Activated naive CD8-positive, alpha-beta T cell treated with anti-CD3 and anti-CD28 coated beads for 36 hours (primary cell): Measurements from ENCODE around the gene IL21R. TPM values are rescaled to one million over a fixed set of nuclear protein-coding genes. Genes with fewer than 3 reads are reported as not detected.
"Not testable (repeated sequence)": the region's sequence is repeated elsewhere in the genome, so short reads cannot be mapped to it uniquely, and the experiment has no call there.

Experiments used
- DNase-seq: peaks from one replicate; pipeline ENCODE4 v3.0.0; 2021
- H3K27ac Mint-ChIP-seq: one replicate; pipeline ENCODE4 v1.8.0; 2022; ENCODE audit warnings: mild to moderate bottlenecking, moderate library complexity, mixed read lengths
- H3K27me3 Mint-ChIP-seq: one replicate; pipeline ENCODE4 v1.8.0; 2022; ENCODE audit warnings: mild to moderate bottlenecking, mixed read lengths
- H3K36me3 Mint-ChIP-seq: one replicate; pipeline ENCODE4 v1.8.0; 2021; ENCODE audit warnings: mild to moderate bottlenecking, mixed read lengths
- H3K4me1 Mint-ChIP-seq: one replicate; pipeline ENCODE4 v1.8.0; 2021; ENCODE audit warnings: mixed read lengths
- H3K4me3 Mint-ChIP-seq: one replicate; pipeline ENCODE4 v1.8.0; 2022; ENCODE audit warnings: mild to moderate bottlenecking, moderate library complexity, mixed read lengths
- H3K9me3 Mint-ChIP-seq: one replicate; pipeline ENCODE4 v1.8.0; 2022; ENCODE audit warnings: mixed read lengths
- total RNA-seq, 2 experiments: library from RNA; stranded (reverse); gene quantifications; one replicate each; pipeline ENCODE4 v1.2.3, GENCODE V29; 2021

Gene IL21R
- total RNA-seq, 2 experiments from 2014 or later, result 99.3 to 99.5 TPM

DNA sequence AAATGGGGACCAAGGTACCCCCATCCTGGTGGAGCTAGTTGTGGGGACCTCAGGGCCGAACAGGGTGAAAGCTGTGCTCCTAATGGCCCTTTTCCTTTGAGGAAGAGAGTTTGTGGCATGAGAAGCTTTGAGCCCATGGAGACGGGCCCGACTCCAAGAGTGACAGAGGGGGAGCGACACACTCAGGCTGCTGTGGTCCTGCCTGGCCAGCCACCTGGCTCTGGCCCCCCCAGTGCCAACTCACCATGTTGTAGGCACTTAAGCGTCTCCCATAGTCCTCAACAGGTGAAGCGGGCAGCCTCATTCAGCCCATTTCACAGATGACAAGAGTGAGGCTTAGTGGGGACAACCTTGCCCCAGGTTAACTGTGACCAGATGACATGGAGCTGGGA lies 1.6 kb downstream of the IL21R start:
- Mint-ChIP-seq H3K9me3 (peaks cover 6% of the 10 kb centered on the region), H3K4me1 (peaks cover 63% of the 10 kb centered on the region), H3K27me3 (no peaks in the 10 kb centered on the region), H3K27ac (peak overlapping the region; percentile 98), H3K4me3 (peak overlapping the region; percentile 98), H3K36me3 (peaks cover 66% of the 10 kb centered on the region)
- DNase-seq, result no peak

- Mint-ChIP-seq H3K4me3 (peak overlapping the region; percentile 98), H3K27me3 (no peaks in the 10 kb centered on the region), H3K9me3 (peaks cover 5% of the 10 kb centered on the region), H3K4me1 (peaks cover 61% of the 10 kb centered on the region), H3K27ac (peak overlapping the region; percentile 98), H3K36me3 (peaks cover 71% of the 10 kb centered on the region)
- peak; percentile 38 for DNase-seq
Measured at GRCh38 chr16:27404163-27404823, 2.3 kb downstream of the IL21R start.

- no peaks in the 10 kb centered on the region for H3K27me3 Mint-ChIP-seq
- H3K9me3 Mint-ChIP-seq, result peaks cover 4% of the 10 kb centered on the region
- DNase-seq, result peak; percentile 84
- peaks cover 83% of the 10 kb centered on the region for H3K36me3 Mint-ChIP-seq
- peak overlapping the region; percentile 98 for H3K27ac Mint-ChIP-seq
- peak overlapping the region; percentile 98 for H3K4me3 Mint-ChIP-seq
- peaks cover 58% of the 10 kb centered on the region for H3K4me1 Mint-ChIP-seq
Measured at GRCh38 chr16:27405546-27406451, 3.8 kb downstream of the IL21R start.

DNA sequence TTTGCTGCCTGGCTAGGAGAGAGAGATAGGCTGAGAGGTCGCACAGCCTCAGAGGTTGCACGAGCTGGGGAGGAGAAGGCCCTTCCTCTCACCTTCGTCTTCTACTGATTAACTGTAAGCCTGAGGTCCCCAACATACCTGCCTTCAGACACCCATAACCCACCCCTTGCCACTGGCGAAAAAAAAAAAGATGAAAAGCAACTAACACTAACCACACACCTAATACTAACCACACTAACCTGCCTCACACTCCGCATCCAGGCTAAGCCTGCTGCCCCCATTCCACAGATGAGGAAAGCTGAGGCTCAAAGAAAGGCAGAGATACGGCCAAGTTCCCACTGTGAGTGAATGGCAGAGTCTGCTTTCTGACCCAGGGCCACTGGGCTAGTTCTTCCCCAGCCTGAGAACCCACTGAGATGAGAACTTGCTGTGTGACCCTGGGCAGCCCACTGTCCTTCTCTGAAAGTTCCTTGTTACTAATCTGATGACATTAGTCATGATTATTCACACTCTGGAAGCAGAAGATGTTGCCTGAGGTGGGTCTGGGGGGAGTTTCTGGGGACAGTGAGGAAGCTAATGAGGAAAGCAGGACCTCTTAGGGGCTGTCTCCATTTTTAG lies 4.6 kb downstream of the IL21R start:
- DNase-seq, result no peak
- H3K4me3 Mint-ChIP-seq, result peak overlapping the region; percentile 98
- H3K27me3 Mint-ChIP-seq, result no peaks in the 10 kb centered on the region
- peaks cover 91% of the 10 kb centered on the region for H3K36me3 Mint-ChIP-seq
- H3K27ac Mint-ChIP-seq, result peak overlapping the region; percentile 98
- H3K4me1 Mint-ChIP-seq, result peaks cover 55% of the 10 kb centered on the region
- H3K9me3 Mint-ChIP-seq, result peaks cover 9% of the 10 kb centered on the region

GRCh38 chr16:27407133-27407532 lies 5.2 kb downstream of the IL21R start:
- Mint-ChIP-seq H3K27ac (peak overlapping the region; percentile 98), H3K4me3 (peak overlapping the region; percentile 98), H3K27me3 (no peaks in the 10 kb centered on the region)

DNA sequence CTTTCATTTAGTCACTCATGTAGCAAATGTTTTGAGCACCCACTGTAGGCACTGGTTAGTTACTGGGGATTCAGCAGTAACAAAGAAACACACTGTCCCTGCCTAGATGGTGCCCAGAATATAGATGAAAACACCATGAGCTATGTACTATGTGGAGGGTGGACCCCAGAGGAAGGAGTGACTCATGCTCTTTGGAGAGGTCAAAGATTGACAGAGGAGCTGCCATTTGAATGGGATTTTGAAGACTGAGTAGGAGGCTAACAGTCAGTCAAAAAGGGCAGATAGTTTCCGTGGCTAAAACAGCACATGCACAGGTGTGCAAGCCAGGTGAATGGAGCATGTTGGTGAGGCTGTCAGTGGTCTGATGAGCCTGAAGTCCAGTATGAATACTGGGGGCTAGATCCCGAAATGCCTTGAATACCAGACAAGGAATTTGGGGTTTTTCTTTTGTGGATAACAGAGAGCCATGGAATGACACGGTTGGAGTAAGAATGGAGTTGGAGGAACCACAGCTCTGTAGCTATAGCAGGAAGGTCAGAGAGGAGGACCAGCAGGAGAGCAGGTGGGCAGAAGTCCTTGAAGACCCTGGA lies 6.1 kb downstream of the IL21R start:
- DNase-seq, result peak; percentile 69
- H3K27me3 Mint-ChIP-seq, result no peaks in the 10 kb centered on the region
- H3K9me3 Mint-ChIP-seq, result peaks cover 24% of the 10 kb centered on the region
- H3K27ac Mint-ChIP-seq, result peak overlapping the region; percentile 98
- H3K4me3 Mint-ChIP-seq, result peak overlapping the region; percentile 98
- peaks cover 94% of the 10 kb centered on the region for H3K36me3 Mint-ChIP-seq
- peaks cover 65% of the 10 kb centered on the region for H3K4me1 Mint-ChIP-seq

More at GRCh38 chr16:27407133-27407532, 5.2 kb downstream of the IL21R start:
- Mint-ChIP-seq H3K36me3 (peaks cover 94% of the 10 kb centered on the region), H3K9me3 (peaks cover 14% of the 10 kb centered on the region), H3K4me1 (peaks cover 57% of the 10 kb centered on the region)
- DNase-seq, result no peak

GRCh38 chr16:27408602-27409031 lies 6.6 kb downstream of the IL21R start:
- peak overlapping the region; percentile 98 for H3K27ac Mint-ChIP-seq
- H3K9me3 Mint-ChIP-seq, result peaks cover 27% of the 10 kb centered on the region
- H3K4me1 Mint-ChIP-seq, result peaks cover 70% of the 10 kb centered on the region
- H3K36me3 Mint-ChIP-seq, result peaks cover 94% of the 10 kb centered on the region
- peak overlapping the region; percentile 98 for H3K4me3 Mint-ChIP-seq
- DNase-seq, result no peak
- no peaks in the 10 kb centered on the region for H3K27me3 Mint-ChIP-seq

- Mint-ChIP-seq H3K4me1 (peaks cover 73% of the 10 kb centered on the region), H3K9me3 (peaks cover 29% of the 10 kb centered on the region), H3K27ac (peak overlapping the region; percentile 74), H3K36me3 (peaks cover 92% of the 10 kb centered on the region), H3K4me3 (peak overlapping the region; percentile 69)
- DNase-seq, H3K27me3 Mint-ChIP-seq: not testable (repeated sequence)
Measured at GRCh38 chr16:27409958-27410357, 8.0 kb downstream of the IL21R start.

GRCh38 chr16:27410761-27411160 lies 8.8 kb downstream of the IL21R start:
- Mint-ChIP-seq H3K27me3 (no peaks in the 10 kb centered on the region), H3K36me3 (peaks cover 93% of the 10 kb centered on the region), H3K4me3 (peak overlapping the region; percentile 69), H3K9me3 (peaks cover 32% of the 10 kb centered on the region), H3K4me1 (peaks cover 77% of the 10 kb centered on the region), H3K27ac (peak overlapping the region; percentile 74)
- DNase-seq, result no peak

GRCh38 chr16:27413956-27414355 lies 12.0 kb downstream of the IL21R start:
- peak overlapping the region; percentile 26 for H3K4me3 Mint-ChIP-seq

DNA sequence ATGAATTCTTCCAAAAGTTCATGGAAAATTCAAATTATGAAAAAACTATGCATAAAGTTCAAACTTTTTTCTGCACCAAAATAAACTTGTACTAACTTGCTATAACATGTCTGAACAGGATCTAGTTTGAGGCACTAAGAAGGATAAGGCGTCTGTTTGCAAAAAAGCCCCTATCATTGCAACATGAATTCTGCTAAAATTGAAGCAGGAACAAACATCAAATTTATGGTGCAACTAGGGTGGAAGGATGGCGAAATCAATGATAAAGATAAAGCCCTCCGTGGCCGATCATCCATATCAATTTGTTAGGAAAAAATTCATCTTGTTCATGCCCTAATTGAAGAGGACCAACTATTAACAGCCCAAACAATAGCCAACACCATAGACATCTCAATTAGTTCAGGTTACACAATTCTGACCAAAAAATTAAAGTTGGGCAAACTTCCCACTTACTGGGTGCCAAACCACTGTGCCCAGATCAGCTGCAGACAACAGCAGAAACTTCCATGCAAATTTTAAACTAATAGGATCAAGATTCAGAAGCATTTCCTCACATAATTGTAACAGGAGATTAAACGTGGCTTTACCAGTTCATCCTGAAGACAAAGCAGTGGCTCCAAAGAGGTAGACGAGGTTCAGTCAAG lies 12.9 kb downstream of the IL21R start:
- peak overlapping the region; percentile 73 for H3K27ac Mint-ChIP-seq
- H3K27me3 Mint-ChIP-seq, result no peaks in the 10 kb centered on the region
- H3K4me3 Mint-ChIP-seq, result peak overlapping the region; percentile 25
- no peak for DNase-seq
- peaks cover 43% of the 10 kb centered on the region for H3K9me3 Mint-ChIP-seq
- peaks cover 88% of the 10 kb centered on the region for H3K36me3 Mint-ChIP-seq
- peaks cover 60% of the 10 kb centered on the region for H3K4me1 Mint-ChIP-seq

More at GRCh38 chr16:27413956-27414355, 12.0 kb downstream of the IL21R start:
- H3K36me3 Mint-ChIP-seq, result peaks cover 89% of the 10 kb centered on the region
- H3K27ac Mint-ChIP-seq, result peak overlapping the region; percentile 34
- no peak for DNase-seq
- H3K9me3 Mint-ChIP-seq, result peaks cover 39% of the 10 kb centered on the region
- peaks cover 63% of the 10 kb centered on the region for H3K4me1 Mint-ChIP-seq
- no peaks in the 10 kb centered on the region for H3K27me3 Mint-ChIP-seq

- Mint-ChIP-seq H3K4me1 (peaks cover 55% of the 10 kb centered on the region), H3K9me3 (peaks cover 45% of the 10 kb centered on the region), H3K27ac (peak overlapping the region; percentile 66), H3K36me3 (peaks cover 86% of the 10 kb centered on the region), H3K4me3 (no peak overlapping the region), H3K27me3 (no peaks in the 10 kb centered on the region)
- no peak for DNase-seq
Measured at GRCh38 chr16:27417047-27417671, 15.2 kb downstream of the IL21R start.

GRCh38 chr16:27421961-27422740 lies 20.2 kb downstream of the IL21R start:
- Mint-ChIP-seq H3K4me1 (peaks cover 59% of the 10 kb centered on the region), H3K4me3 (no peak overlapping the region), H3K27me3 (no peaks in the 10 kb centered on the region), H3K9me3 (peaks cover 33% of the 10 kb centered on the region), H3K36me3 (peaks cover 90% of the 10 kb centered on the region), H3K27ac (peak overlapping the region; percentile 40)
- DNase-seq, result no peak
